B cell (primary cell): Measurements from ENCODE around the gene CLCN5.

ENCODE experiments used
- EZH2 ChIP-seq: IDR thresholded peaks from 2 replicates; pipeline ENCODE4 v1.6.1; 2012; ENCODE audit warnings: borderline replicate concordance, low read depth, mild to moderate bottlenecking, moderate library complexity, low read length; ENCODE audit not compliant: insufficient read depth, poor library complexity, severe bottlenecking
- TF ChIP-seq, protein P1 (sequence below): fragments of 200-600 bp; IDR thresholded peaks from one replicate; pipeline ENCODE4 v1.8.0; 2022; ENCODE audit warnings: antibody characterized with exemption, mild to moderate bottlenecking

DNA sequence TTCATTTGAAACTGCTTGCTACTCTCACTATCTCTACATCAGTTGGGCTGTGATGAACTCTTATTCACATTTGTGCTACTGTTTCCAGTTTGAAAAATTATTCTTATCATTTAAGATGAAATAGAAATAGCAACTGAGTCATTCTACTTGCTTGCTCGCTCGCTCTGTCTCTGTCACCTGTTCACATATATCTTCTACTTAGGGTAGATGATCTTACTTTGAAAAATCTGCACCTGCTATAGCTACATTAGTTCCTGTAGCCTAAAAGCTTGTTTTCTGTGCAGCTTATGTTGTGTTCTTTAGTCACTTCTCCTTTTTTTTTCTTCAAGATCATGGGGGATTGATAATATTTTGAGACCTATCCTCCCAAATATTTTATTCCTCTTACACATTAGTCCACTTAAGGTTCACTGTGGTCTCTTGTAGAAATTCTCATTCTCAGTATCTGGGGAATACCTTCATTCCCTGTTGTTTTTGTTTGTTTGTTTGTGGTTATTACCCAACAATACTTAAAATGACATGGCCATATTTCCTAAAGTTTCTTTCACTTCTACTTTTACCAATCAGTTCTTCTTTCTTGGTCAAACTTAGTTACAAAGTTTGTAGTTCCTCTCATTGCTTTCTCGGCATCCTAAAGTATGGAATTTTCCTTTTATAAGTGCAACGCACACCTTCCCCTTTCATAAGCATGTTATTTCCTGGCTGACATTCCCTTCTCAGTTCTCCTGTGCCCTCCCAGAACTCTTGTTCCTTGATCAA is 36.5 kb downstream of the CLCN5 start:
- TF ChIP-seq, protein P1, sequence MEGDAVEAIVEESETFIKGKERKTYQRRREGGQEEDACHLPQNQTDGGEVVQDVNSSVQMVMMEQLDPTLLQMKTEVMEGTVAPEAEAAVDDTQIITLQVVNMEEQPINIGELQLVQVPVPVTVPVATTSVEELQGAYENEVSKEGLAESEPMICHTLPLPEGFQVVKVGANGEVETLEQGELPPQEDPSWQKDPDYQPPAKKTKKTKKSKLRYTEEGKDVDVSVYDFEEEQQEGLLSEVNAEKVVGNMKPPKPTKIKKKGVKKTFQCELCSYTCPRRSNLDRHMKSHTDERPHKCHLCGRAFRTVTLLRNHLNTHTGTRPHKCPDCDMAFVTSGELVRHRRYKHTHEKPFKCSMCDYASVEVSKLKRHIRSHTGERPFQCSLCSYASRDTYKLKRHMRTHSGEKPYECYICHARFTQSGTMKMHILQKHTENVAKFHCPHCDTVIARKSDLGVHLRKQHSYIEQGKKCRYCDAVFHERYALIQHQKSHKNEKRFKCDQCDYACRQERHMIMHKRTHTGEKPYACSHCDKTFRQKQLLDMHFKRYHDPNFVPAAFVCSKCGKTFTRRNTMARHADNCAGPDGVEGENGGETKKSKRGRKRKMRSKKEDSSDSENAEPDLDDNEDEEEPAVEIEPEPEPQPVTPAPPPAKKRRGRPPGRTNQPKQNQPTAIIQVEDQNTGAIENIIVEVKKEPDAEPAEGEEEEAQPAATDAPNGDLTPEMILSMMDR, result no peak
- no peak for TF ChIP-seq EZH2
